Measurements from ENCODE around the gene ERAS. TPM values are rescaled to one million over a fixed set of nuclear protein-coding genes. Genes with fewer than 3 reads are reported as not detected.

ERAS gene
- total and polyA plus RNA-seq, 2 of the 13 experiments (the other 11 are each of a cell fraction or from before 2014, with no cell fraction given) = 0.21 to 0.22 TPM

DNA sequence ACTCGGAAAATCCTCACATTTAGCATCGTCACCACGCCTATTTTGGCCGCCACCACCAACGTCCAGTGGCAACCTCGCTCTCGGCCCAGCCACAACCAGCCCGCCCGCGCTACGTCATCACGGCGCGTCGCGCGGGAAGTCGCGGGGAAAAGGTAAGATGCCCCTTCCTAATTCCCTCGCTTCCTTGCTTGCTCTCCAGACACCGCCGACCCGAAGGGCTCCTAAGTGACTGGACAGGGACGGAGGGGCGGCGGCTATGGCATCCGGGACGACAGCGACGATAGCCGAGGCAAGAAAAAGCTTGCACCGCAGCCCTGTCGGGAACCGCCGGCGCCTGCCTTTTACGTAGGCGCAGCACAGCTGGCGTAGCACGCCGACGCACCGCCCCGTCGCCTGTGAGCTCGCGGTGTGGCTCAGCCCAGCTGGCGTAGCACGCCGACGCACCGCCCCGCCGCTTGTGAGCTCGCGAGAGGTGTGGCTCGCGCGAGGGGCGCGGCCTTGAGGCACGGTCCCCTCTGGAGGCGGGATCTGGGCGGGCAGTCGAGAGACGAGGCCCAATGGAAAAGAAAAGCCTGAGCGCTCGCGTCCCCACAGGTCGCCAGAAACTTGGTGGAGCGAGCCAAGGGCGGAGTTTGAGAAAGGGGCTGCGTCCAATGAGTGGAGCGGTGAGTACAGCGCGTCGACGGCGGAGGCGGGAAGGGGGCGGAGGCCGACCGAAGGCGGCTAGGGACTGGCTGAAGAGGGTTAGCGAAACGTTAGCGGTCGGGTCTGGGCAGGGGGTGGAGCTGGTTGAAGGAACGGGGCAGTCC is 24.8 kb upstream of the ERAS start, which contains the start of gene HDAC6 (continued):
- TF ChIP-seq SAP130 (CRISPR knock-in tag; IDR thresholded peaks at IDR 0.05; ENCODE audit: low read depth) (peak; percentile 74), ARNTL (CRISPR knock-in tag; IDR thresholded peaks at IDR 0.05) (peak; percentile 14; the same call in 1 of the 2 replicates), SOX6 (IDR thresholded peaks at IDR 0.05) (no peak), SOX6 (CRISPR knock-in tag; IDR thresholded peaks at IDR 0.05) (peak; percentile 38; the same call in 1 of the 2 replicates), ZNF317 (CRISPR knock-in tag; IDR thresholded peaks at IDR 0.05) (0 out of 2 replicates have a peak, but pooled peaks have one; percentile 22), ZNF788 (CRISPR knock-in tag; IDR thresholded peaks at IDR 0.05; ENCODE audit: borderline replicate concordance) (peak; percentile 62; the same call in 1 of the 2 replicates), RBFOX2 (IDR thresholded peaks at IDR 0.05; ENCODE audit: low read depth, low read length) (peak; percentile 79), ZMYM4 (CRISPR knock-in tag; IDR thresholded peaks at IDR 0.05) (peak; percentile 67), TBX2 (CRISPR knock-in tag; IDR thresholded peaks at IDR 0.05; ENCODE audit: borderline replicate concordance) (peak; percentile 65), DR1 (CRISPR knock-in tag; IDR thresholded peaks at IDR 0.05) (peak; percentile 65; the same call in 1 of the 2 replicates), ZFP1 (CRISPR knock-in tag; IDR thresholded peaks at IDR 0.05) (0 out of 2 replicates have a peak, but pooled peaks have one; percentile 47), ZFX (CRISPR knock-in tag; IDR thresholded peaks at IDR 0.05; ENCODE audit: low read depth) (peak; percentile 46; the same call in 1 of the 2 replicates), ZNF563 (CRISPR knock-in tag; IDR thresholded peaks at IDR 0.05) (no peak), SPEN (CRISPR knock-in tag; IDR thresholded peaks at IDR 0.05; ENCODE audit: low read depth) (peak; percentile 39; the same call in 1 of the 2 replicates), SKI (IDR thresholded peaks at IDR 0.05; ENCODE audit: partially characterized antibody) (no peak), SP2 (CRISPR knock-in tag; IDR thresholded peaks at IDR 0.05) (peak; percentile 85), HOXA3 (CRISPR knock-in tag; IDR thresholded peaks at IDR 0.05) (peak; percentile 96), NAIF1 (CRISPR knock-in tag; IDR thresholded peaks at IDR 0.05; ENCODE audit: borderline replicate concordance) (peak; percentile 46; the same call in 1 of the 2 replicates), KDM5A (IDR thresholded peaks at IDR 0.05; ENCODE audit: borderline replicate concordance, low read length) (peak; percentile 98), NFYC (CRISPR knock-in tag; IDR thresholded peaks at IDR 0.05) (peak; percentile 82), SATB2 (CRISPR knock-in tag; IDR thresholded peaks at IDR 0.05) (no peak), SMAD3 (CRISPR knock-in tag; IDR thresholded peaks at IDR 0.05) (0 out of 2 replicates have a peak, but pooled peaks have one; percentile 17), MED1 (CRISPR knock-in tag; IDR thresholded peaks at IDR 0.05) (0 out of 2 replicates have a peak, but pooled peaks have one; percentile 34), YY1 (IDR thresholded peaks at IDR 0.05; ENCODE audit: insufficient read depth, insufficient replicate concordance, low read depth, low read length) (peak; percentile 6), ZNF143 (CRISPR knock-in tag; IDR thresholded peaks at IDR 0.05) (peak; percentile 40; the same call in 1 of the 2 replicates), SIN3B (IDR thresholded peaks at IDR 0.05; ENCODE audit: low read length) (peak; percentile 52; the same call in 1 of the 2 replicates)
- TF ChIP-seq, protein P1, sequence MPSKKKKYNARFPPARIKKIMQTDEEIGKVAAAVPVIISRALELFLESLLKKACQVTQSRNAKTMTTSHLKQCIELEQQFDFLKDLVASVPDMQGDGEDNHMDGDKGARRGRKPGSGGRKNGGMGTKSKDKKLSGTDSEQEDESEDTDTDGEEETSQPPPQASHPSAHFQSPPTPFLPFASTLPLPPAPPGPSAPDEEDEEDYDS (CRISPR knock-in tag; IDR thresholded peaks at IDR 0.05) = peak; percentile 66
- TF ChIP-seq, protein P2, sequence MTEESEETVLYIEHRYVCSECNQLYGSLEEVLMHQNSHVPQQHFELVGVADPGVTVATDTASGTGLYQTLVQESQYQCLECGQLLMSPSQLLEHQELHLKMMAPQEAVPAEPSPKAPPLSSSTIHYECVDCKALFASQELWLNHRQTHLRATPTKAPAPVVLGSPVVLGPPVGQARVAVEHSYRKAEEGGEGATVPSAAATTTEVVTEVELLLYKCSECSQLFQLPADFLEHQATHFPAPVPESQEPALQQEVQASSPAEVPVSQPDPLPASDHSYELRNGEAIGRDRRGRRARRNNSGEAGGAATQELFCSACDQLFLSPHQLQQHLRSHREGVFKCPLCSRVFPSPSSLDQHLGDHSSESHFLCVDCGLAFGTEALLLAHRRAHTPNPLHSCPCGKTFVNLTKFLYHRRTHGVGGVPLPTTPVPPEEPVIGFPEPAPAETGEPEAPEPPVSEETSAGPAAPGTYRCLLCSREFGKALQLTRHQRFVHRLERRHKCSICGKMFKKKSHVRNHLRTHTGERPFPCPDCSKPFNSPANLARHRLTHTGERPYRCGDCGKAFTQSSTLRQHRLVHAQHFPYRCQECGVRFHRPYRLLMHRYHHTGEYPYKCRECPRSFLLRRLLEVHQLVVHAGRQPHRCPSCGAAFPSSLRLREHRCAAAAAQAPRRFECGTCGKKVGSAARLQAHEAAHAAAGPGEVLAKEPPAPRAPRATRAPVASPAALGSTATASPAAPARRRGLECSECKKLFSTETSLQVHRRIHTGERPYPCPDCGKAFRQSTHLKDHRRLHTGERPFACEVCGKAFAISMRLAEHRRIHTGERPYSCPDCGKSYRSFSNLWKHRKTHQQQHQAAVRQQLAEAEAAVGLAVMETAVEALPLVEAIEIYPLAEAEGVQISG (CRISPR knock-in tag; IDR thresholded peaks at IDR 0.05) = peak; percentile 53; the same call in 1 of the 2 replicates
- TF ChIP-seq, protein P3, sequence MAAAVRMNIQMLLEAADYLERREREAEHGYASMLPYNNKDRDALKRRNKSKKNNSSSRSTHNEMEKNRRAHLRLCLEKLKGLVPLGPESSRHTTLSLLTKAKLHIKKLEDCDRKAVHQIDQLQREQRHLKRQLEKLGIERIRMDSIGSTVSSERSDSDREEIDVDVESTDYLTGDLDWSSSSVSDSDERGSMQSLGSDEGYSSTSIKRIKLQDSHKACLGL (CRISPR knock-in tag; IDR thresholded peaks at IDR 0.05) = peak; percentile 56; the same call in 1 of the 2 replicates

All from HepG2 (cell line).